Stomach (tissue), 9 donors: ENCODE data around the gene SKOR1. TPM values are rescaled to one million over a fixed set of nuclear protein-coding genes. Genes with fewer than 3 reads are reported as not detected.

Experiments used
- DNase-seq, 2 donors: peaks; one replicate each; pipeline versions ENCODE4 v3.0.0 to v3.0.0-alpha.2; 2013 to 2019
- H3K27ac ChIP-seq, 5 donors: fragments of 200-600 bp in 4 of 5; sonication (generic) in 4 of 5; one replicate each; pipeline ENCODE4 v1.5.1; 2013 to 2019; ENCODE audit warnings: mild to moderate bottlenecking in 1 of 5, moderate library complexity in 1 of 5
- H3K27me3 ChIP-seq, 3 donors: fragments of 200-600 bp; sonication (generic); one replicate each; pipeline ENCODE4 v1.5.1; 2017 to 2019; ENCODE audit warnings: mixed run types in 1 of 3
- H3K36me3 ChIP-seq, 4 donors: fragments of 200-600 bp; sonication (generic); 1 replicate in 3 of 4; 2 replicates in 1 of 4; pipeline ENCODE4 v1.5.1; 2016 to 2019
- H3K4me1 ChIP-seq, 4 donors: fragments of 200-600 bp; sonication (generic); one replicate each; pipeline ENCODE4 v1.5.1; 2016 to 2019
- H3K4me3 ChIP-seq, 4 donors: fragments of 200-600 bp; sonication (generic) in 3 of 4; one replicate each; pipeline ENCODE4 v1.5.1; 2016 to 2019; ENCODE audit warnings: mild to moderate bottlenecking in 1 of 4
- H3K9me3 ChIP-seq, 4 donors: fragments of 200-600 bp; sonication (generic); one replicate each; pipeline ENCODE4 v1.5.1; 2016 to 2019
- CTCF ChIP-seq, 7 experiments: fragments of 450-650 bp in 4 of 7; fragments of 200-600 bp in 3 of 7; sonication (generic) in 3 of 7; IDR thresholded peaks; one replicate each; pipeline ENCODE4 v1.5.1; 2016 to 2019; ENCODE audit warnings: antibody characterized with exemption in 7 of 7, control low read depth in 2 of 7, mild to moderate bottlenecking in 1 of 7
- EP300 ChIP-seq: sonication (generic); formaldehyde crosslinking; IDR thresholded peaks from one replicate; pipeline ENCODE4 v1.6.1; 2017; ENCODE audit warnings: antibody characterized with exemption
- POLR2A ChIP-seq, 4 donors: fragments of 450-650 bp; IDR thresholded peaks; one replicate each; pipeline ENCODE4 v1.6.1; 2016; ENCODE audit warnings: antibody characterized with exemption in 4 of 4, control low read depth in 2 of 4, mild to moderate bottlenecking in 1 of 4, moderate library complexity in 1 of 4
- POLR2AphosphoS5 ChIP-seq, 3 donors: sonication (generic); formaldehyde crosslinking; IDR thresholded peaks; one replicate each; pipeline ENCODE4 v1.6.1; 2016; ENCODE audit warnings: antibody characterized with exemption in 3 of 3
- WGBS, 5 donors: extraction: QIAGEN DNeasy Blood & Tissue Kit in 3 of 5; methylation state at CpG; one replicate each; pipeline versions ENCODE4 v1.1.5 to v1.1.7; 2013 to 2018; 5-methylcytosine and 5-hydroxymethylcytosine counted together
- intact Hi-C: fragments of 100-400 bp; cut with DNase I; formaldehyde crosslinking; loops from one replicate; pipeline ENCODE4 v1.15.1; 2023; ENCODE audit warnings: low total_unique reads
- polyA plus RNA-seq, 3 donors: library from polyadenylated mRNA; stranded (reverse); fragments of 200-250 nt; gene quantifications; one replicate each; pipeline ENCODE4 v1.2.3, GENCODE V29; 2013
- total RNA-seq, 5 donors: library from RNA; depleted of rRNA; stranded (reverse); fragments of >200 nt; gene quantifications; one replicate each; pipeline versions ENCODE4 v1.1.0 to v1.2.3, GENCODE V29; 2014 to 2016
- donor health status: healthy with polysubstance abuse.
- donor health status: Bipolar disorder and iron deficiency.
- donor health status: healthy.

Gene SKOR1
- total and polyA plus RNA-seq, 8 donors, result 0.14 to 5.8 (median 0.69) TPM; not detected in 2

- H3K36me3 ChIP-seq, result peaks cover 0 to 37% (median 10%) of the 10 kb centered on the region in 4 donors
- DNase-seq, result no peak
- H3K27ac ChIP-seq, result no peak overlapping the region
- no peaks in the 10 kb centered on the region for H3K4me1 ChIP-seq
- 85 to 100% (median 95%) methylated on average over 1 to 2 of the region's 2 CpGs for WGBS, 5 donors
- intact Hi-C loops, result no loop called here
- H3K9me3 ChIP-seq, result no peaks in the 10 kb centered on the region
- H3K27me3 ChIP-seq, result no peaks in the 10 kb centered on the region
- H3K4me3 ChIP-seq, result no peak overlapping the region
- no peak for TF ChIP-seq EP300
- no peak for TF ChIP-seq CTCF (IDR thresholded peaks at IDR 0.05)
- no peak for TF ChIP-seq POLR2A (IDR thresholded peaks at IDR 0.05)
- TF ChIP-seq POLR2AphosphoS5 (IDR thresholded peaks at IDR 0.05), result no peak
Observed at GRCh38 chr15:67801142-67801541, 24.2 kb upstream of the SKOR1 start.

DNA sequence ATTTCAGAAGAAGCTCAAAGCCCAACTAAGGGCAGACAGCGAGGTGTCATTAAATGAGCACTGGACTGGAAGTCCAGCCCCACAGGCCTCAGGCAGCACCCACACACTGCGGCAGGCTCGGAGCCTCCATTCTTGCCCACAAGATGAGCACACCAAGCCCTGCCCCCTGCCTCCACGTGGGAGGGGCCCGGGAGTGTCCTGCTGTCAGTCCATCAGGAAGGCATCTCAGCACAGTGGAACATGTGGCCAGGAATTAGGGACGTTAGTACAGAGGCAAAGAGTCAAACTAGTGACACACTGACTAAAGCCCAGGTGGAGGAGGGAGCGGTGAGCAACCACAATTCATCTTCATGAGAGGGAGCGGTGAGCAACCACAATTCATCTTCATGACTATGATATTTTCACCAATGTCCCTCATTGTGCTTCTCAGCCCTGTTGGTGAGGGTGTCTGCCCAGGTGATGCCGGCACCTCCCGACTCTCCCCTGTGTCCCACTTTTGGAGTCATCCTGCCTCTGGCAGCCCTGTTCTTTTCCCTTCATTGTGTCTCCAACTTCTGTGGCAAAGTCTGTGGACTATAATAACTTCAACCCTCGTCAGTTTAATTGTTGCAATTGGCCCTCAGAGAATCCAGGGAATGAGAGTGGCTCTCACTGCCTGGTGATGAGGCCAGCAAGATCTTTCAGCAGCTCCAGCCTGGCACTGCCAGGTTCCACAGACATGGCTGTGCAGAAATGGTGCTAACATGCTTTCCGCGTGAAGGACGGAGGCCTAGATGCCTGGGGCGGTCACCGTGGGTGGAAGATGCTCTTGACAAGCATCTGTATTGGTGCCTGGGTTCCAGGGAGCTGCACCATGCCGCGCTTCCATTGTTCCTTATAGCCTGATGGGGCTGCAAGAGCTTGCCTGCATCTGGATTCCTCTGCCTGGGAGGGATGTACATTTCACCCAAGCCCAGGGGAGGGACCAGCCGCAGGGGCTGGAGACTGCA is 23.1 kb upstream of the SKOR1 start:
- no peak for TF ChIP-seq EP300
- TF ChIP-seq POLR2AphosphoS5 (IDR thresholded peaks at IDR 0.05), result no peak
- TF ChIP-seq CTCF (IDR thresholded peaks at IDR 0.05), result no peak
- TF ChIP-seq POLR2A (IDR thresholded peaks at IDR 0.05), result no peak
- H3K4me3 ChIP-seq, result no peak overlapping the region
- intact Hi-C loops, result no loop called here
- H3K36me3 ChIP-seq, result peaks cover 0 to 45% (median 21%) of the 10 kb centered on the region in 4 donors
- 83 to 86% (median 85%) methylated on average over 17 to 19 of the region's 19 CpGs for WGBS, 5 donors
- no peak overlapping the region for H3K27ac ChIP-seq
- H3K27me3 ChIP-seq, result no peaks in the 10 kb centered on the region
- H3K9me3 ChIP-seq, result no peaks in the 10 kb centered on the region
- no peak for DNase-seq
- no peaks in the 10 kb centered on the region for H3K4me1 ChIP-seq

DNA sequence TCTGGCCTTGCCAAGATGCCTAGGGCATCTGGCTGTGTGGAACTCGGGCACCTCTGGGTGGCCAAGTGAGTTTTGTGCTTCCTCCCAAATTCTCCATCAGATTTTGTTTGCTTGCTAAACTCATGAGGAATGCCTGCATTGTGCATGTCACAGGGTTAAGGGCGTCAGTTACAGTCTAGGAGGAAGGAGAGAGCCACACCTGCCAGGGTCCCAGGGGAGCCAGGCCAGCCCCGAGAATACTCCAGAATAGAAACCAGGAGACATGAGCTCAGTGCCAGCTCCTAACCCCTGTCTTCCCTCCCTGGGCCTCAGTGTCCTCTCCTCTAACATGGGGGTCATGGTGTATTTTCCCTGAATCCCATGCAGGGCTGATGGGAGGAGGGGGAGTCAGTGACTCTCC is 22.0 kb upstream of the SKOR1 start:
- DNase-seq, result no peak
- Histone ChIP-seq H3K36me3 (peaks cover 3 to 47% (median 25%) of the 10 kb centered on the region in 4 donors), H3K9me3 (no peaks in the 10 kb centered on the region), H3K4me3 (no peak overlapping the region), H3K4me1 (no peaks in the 10 kb centered on the region), H3K27me3 (no peaks in the 10 kb centered on the region), H3K27ac (no peak overlapping the region)
- WGBS, 5 donors, result 80 to 91% (median 87%) methylated on average over 3 of the region's 3 CpGs
- intact Hi-C loops, result no loop called here
- no peak for TF ChIP-seq POLR2A (IDR thresholded peaks at IDR 0.05)
- no peak for TF ChIP-seq CTCF (IDR thresholded peaks at IDR 0.05)
- no peak for TF ChIP-seq POLR2AphosphoS5 (IDR thresholded peaks at IDR 0.05)
- TF ChIP-seq EP300, result no peak

- H3K27me3 ChIP-seq, result no peaks in the 10 kb centered on the region
- H3K4me1 ChIP-seq, result no peaks in the 10 kb centered on the region
- H3K27ac ChIP-seq, result no peak overlapping the region
- no peak for TF ChIP-seq EP300
- TF ChIP-seq CTCF (IDR thresholded peaks at IDR 0.05), result no peak
- no peak for TF ChIP-seq POLR2AphosphoS5 (IDR thresholded peaks at IDR 0.05)
- no peak for TF ChIP-seq POLR2A (IDR thresholded peaks at IDR 0.05)
- WGBS, 5 donors, result 82 to 86% (median 83%) methylated on average over 27 of the region's 27 CpGs
- H3K36me3 ChIP-seq, result peaks cover 3 to 50% (median 25%) of the 10 kb centered on the region in 4 donors
- intact Hi-C loops, result no loop called here
- no peaks in the 10 kb centered on the region for H3K9me3 ChIP-seq
- no peak overlapping the region for H3K4me3 ChIP-seq
- DNase-seq, result no peak
Observed at GRCh38 chr15:67803996-67804843, 21.1 kb upstream of the SKOR1 start.
